GM21367 (cell line): ENCODE results near the gene ZDHHC9.

Experiments used
- ATAC-seq: cut with Tn5 transposase; IDR thresholded peaks from one replicate; pipeline ENCODE4 v1.9.1; 2021; ENCODE audit not compliant: unreplicated experiment

Gene ZDHHC9

DNA sequence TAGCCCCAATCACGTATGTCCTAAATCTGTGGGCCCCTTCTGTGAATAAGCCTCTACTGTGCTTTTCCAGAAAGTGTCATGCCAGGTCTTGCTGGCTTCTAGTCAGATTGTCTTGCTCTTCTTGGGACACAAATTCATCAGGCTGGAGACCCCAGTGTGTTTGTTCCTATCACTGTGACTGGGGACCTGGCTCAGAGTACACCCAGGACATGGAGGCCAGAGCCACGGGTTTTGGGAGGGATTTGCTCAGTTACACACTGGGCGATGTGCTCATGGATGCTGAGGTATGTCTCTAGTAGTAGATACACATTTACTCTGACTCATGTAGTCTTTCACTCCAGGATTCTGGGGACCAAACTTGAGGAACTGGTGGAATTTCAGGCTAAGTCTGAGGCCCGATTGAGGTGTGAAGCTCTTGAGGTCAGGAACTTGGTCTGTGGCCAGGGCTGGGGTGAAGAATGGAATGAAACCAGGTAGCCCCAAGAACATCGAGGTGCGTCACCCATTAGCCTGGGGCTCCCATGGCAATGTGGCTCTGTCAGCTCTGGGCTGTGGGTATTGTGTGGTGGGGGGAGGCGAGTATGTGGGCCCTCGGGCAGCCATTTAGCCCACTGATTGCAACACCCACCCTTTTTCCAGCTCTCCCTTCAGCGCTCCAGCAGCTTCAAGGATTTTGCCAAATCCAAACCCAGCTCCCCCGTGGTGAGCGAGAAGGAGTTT lies 56.2 kb downstream of the ZDHHC9 start:
- ATAC-seq = no peak

DNA sequence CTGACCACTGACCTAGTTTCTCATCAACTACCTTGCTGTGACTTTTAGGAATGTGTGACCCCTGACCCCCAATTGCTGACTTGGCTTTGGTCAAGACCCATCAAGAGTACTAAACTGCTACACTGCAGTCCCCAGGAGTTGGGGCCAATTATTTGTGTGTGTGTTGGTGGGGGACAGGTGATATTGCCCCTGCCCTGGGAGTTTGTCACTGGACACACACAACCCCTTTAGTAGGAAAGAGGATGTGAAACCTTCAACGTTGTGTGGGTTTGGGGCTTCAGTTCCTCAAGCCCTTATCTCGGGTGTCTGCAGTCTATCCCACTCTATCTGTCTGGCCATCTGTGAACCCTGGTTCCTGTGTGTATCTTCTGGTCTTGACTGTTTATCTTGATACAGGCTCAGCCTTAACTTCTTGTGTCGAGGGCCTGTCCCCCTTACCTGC lies 57.5 kb downstream of the ZDHHC9 start:
- peak; percentile 75 for ATAC-seq

DNA sequence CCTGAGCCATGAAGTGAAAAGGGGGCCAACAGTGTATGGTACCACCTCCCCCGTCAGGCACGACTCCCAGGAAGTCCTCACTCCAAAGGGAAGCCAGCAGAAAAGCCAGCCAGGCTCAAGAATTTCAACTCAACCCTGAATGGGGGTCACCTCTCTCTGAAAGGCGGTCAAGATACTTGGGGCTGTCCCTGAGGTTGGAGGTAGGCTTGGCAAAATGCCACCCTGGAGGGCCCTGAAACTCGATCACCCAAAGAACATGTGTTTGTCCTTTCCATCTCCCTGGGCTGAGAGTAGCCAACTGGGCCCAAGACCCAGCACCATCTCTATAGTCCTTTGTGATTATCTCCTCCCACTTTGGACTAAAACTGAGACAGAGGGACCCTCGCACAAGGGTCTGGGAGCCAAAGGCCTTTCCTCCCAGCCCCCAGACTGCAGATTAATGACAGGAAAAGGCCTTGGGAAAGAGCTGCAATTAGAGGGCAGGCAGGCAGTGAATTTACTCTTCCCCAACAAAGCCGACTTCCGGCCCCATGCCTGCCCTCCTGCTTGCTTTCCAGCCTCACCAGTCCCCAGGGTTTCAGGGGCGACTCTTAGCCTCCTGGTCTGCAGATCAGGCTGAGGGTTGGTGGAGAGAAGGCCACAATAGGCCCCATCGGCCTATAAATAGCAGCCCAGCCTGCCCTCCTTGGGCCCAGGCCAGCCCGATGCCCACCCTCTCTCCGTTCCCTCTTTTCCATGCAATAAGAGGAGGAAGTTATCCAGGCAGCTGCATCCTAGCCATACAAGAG lies 58.3 kb downstream of the ZDHHC9 start:
- ATAC-seq = no peak

DNA sequence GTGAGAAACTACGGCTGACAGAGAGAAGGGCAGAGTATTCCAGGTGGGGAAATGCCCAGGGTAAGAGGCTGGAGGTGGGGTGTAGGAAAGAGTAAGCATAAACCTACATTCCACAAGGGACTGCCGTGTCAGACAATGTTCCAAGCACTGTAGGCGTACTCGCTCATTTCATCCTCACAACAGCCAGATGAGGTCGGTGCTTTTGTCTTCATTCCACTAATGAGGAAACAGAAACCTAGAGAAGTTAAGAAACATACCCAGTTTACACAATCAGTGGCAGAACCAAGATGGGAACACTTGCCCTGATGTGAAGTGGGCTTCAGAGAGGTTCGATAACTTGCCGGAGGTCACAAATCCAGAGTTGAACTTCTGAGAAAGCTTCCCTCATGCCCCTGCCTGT lies 59.3 kb downstream of the ZDHHC9 start:
- no peak for ATAC-seq

DNA sequence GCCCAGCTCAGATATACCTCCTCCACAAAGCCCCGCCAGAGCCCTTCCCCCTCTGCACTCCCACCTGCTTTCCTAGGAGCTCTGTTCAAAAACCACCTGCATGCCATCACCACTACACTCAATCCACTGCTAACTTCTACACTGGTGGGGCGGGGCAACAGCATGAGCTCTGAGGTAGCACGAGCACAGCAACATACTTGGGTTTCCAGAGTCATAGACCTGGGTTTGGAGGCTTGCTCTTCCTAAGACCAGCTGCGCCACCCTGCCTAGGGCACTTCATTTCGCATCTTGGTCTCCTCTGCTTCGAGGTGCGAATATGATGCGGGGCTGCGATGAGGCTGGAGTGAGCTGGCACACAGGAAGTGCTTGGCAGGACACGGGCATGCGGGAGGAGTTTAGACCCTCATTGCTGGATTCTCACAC lies 60.4 kb downstream of the ZDHHC9 start:
- ATAC-seq = no peak

DNA sequence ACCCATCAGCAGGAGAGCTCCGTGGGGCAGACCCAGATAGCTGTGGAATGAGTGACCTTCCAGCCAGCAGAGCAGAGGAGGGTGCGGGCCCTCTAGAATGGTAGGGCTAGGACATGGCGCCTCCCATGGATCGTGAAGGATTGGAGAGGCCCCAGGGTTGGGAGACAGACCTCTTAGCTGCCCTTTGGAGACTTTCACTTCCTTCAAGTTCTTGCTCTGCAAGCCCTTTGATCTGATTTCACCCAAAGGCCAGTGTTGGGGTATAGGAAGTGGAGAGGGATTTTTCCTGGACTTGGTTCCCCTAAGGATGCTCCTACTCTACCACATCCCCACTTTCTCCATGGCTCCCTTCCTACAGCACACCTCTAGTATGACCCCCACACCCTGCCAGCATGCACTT lies 61.0 kb downstream of the ZDHHC9 start:
- ATAC-seq = no peak

DNA sequence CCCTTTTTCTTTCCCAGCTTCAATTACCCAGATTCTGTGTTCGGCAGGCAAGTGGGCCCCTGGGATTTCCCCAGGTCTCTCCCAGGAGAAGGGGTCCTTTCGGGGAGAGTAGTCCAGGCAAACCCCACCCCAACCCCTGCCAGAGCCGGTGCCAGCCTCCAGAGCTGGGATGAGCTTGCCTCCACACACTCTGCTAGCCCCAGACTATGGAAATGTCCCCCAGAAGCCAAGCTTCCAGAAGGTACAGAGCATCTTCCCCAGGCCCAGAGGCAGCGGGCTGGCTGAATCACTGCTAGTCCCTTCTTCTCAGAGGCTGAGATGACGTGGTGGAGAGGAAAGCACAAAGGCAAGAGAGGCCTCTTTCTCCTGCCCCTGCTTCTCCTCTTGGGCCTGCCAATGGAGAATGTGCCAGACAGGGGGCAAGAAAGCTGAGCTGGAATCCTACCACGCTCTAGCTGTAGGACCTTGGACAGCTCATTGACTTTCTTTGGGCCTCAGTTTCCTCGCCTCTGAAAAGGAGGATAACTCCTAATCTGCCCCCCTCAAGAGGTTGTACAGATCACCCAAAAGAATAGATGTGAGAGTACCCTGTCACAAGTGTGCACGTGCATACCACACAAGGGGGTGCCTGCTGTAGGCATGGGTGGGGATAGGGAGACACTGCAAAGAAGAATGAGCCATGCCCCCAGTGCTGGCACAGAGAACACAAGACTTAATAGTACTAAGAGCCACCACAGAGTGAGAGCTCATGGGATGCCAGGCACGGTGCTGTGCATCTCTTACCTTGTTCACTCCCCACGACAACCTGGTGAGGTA lies 61.8 kb downstream of the ZDHHC9 start:
- no peak for ATAC-seq

DNA sequence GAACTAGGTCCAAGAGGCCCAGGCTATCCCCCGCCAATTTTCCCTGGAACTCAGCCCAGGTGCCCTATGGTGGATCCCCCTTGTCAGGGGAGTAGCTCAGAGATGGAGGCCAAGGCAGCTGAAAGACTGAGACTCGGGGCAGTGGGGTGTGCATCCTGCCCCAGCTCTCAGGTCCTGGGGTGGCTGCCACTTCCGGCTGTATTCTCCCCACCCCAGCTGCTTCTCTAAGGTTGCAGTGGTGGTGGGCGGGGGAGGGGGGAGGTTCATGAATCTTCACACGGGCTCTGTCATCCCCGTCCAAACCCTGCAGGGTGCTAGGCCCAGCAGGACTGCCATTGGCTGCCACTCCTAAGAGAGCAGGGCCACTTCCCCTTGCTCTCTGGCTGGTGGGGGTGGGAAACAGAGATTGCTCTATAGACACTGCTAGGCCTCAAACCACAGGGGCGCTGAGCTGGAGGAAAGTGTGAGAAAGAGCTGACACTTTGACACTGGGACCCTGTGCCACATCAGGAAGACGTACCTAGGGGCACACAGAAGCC lies 62.5 kb downstream of the ZDHHC9 start:
- ATAC-seq = peak; percentile 73

DNA sequence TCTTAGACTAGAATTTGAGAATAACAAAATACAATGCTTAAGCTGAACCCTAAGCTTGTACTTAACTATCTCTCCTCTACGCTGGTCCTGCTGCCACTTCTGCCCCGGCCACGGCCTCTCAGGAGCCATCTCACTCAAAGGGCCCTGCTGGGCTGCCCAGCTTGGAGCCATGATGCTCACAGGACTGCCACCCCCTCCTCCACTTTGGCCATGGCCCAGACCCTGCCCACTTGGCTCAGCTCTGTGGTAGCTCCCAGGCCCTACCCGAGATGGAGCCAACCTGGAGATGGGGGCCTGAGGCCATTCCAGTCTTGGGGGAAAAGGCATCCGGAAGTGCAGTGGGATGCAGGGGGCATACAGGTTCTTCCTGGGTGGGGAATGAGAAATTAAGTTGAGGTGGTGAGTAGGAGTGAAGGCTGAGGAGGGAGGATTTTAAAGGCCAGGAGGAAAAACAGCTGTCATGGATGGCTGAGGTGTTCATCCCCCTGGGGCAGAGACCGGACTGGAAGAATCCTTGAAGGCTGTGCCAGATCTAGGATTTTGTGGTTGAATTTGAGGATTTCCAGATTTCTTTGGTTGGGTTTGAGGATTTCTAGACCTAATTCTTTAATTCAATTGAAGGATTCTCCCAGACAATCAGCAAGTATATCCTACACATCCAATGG lies 63.1 kb downstream of the ZDHHC9 start:
- ATAC-seq = no peak

DNA sequence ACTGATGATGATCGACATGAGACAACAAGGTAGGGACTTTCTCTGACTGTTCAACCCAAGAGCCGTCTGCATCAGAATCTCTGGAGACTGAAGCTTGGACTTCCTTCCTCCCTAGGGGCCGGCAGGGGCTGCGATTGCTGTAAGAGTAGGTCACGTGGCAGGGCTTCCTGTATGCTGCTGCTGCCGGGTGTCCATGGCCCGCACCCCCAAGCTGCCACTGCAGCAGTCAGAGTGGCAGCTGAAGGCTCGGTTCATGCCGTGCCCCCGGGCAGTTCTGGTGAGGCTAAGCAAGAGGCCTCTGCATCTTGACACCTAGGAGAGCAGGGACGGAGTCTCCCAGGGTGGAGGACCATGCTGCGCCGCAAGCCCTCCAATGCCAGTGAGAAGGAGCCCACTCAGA lies 63.9 kb downstream of the ZDHHC9 start, which contains the start of gene SASH3:
Gene SASH3, plus strand, starts transcription at position 203 of the 400 bp plus-strand sequence. Its CDS starts 149 bp downstream, at position 352.
- peak; percentile 23 for ATAC-seq

DNA sequence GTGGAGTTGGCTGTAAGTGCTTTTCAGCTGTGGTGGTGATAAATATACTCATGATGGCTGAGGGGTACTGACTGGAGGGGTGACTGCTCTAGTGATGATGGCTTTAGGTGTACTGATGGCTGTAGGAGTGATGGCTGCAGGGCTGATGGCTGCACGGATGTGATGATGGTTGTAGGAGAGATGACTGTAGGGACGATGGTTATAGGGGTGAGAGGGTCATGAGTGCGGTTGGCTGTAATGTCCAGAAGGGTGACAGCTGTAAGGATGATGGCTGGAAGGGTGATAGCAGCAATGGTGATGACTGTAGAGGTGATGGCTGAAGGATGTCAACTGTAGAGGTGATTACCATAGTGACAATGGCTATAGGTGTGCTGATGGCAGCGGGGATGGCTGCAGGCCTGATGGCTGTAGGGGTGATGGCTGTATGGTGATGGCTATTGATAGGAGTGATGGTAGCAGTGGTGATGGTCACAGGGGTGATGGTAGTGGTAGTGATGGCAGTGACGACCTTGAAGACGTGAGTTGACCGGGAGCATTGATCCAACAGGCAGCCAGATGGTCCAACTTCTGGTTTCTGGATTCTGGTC lies 64.5 kb downstream of the ZDHHC9 start:
- ATAC-seq = no peak

DNA sequence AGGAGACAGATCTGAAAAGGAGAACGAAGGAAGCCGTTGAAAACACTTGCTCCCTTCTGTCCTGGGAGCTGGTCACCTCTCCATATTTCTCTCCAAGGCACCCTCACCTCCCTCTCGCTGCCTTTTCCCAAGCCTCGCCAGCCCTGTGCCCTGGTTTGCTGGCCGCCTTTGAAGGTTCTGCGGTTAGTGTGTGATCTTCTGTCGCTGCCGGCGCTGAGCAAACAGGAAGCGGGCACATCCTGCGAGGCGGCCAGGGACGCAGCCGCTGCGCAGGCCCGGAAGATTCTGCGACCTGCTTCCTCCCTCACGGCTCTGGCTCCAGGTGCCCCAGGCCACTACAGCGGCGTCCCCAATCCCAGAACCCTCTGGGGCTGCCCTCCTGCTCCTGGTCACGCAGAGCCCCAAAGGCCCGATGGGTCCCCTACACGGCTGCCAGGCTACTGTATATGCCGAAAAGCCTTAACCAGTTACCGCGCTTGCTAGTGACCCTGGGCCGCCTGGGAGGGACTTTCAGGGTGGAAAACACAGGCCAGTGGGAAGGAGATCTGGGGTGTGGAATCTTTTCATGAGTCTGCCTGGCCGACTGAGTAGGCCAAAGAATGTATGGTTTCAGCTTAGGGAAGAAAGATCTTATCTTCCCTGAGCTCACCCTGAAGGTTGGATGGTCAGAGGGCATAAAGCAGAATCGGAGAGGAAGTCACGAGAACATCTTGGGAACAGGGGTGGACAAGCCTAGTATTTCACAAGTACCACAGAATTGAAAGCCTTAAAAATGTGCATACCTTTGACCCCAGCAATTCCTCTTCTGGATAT lies 66.3 kb downstream of the ZDHHC9 start:
- ATAC-seq = no peak

DNA sequence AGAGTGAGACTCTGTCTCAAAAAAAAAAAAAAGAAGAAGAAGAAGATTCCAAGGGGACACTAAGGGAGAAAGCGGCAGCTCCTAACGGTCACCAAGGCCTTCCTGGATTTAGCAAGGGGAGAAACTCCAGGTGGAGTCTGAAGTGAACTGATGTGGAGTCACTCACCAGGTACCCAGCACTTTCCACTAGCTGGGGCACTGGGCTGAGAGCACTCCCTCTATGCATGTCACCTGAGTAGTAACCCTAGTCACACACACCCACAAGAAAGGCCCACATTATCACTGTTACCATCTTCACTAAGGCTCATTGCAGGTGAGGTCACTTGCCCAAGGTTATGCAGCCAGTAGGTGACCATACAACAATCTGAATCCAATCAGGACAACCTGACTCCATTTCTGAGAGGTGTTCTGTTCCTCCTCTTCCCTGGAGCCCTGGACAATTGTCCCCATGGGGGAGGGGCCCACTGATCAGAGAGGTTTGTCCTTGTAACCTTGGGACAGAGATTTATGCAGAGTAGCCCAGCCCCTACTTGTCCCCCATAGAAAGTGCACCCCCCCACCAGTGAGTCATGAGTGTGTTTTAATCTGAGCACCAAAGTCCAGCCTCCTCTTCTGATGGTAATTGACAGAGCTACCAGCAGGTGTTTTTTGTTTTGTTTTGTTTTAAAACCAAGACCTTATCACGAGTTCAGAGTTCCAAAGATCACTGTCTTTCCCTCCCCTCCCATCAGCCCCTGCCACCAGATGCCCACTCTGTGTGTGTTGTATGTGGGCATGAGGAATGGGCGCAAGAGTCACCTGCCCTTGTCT lies 69.8 kb downstream of the ZDHHC9 start:
- ATAC-seq = no peak

DNA sequence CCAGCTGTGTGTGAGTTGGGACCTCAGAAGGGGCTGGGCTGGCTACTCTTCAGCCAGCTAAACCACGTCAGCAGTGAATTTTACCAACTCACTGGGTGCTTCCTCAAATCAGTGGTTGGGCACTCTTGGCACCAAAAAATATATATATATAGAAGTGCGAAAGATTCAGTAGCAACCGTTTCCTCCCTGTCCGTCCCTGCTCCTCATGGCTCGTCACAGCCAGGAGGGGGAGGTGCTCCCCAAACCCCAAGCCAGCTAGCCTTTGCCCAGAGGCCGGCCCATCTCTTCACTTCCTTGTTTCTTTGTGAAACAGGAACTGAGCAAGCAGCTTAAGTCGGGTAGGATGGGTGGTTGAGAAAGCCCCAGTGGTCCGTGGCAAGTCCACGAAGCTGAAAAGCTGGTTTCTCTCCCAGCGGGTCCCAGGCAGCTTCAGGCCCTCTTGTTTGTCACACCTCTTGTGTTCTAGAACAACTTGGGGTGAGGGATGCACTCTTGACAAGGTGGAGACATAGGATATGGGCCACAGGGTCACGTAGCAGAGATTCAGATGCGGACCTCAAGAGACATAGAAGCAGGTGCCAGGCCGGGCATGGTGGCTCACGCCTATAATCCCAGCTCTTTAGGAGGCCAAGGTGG lies 70.8 kb downstream of the ZDHHC9 start:
- ATAC-seq = peak; percentile 66

DNA sequence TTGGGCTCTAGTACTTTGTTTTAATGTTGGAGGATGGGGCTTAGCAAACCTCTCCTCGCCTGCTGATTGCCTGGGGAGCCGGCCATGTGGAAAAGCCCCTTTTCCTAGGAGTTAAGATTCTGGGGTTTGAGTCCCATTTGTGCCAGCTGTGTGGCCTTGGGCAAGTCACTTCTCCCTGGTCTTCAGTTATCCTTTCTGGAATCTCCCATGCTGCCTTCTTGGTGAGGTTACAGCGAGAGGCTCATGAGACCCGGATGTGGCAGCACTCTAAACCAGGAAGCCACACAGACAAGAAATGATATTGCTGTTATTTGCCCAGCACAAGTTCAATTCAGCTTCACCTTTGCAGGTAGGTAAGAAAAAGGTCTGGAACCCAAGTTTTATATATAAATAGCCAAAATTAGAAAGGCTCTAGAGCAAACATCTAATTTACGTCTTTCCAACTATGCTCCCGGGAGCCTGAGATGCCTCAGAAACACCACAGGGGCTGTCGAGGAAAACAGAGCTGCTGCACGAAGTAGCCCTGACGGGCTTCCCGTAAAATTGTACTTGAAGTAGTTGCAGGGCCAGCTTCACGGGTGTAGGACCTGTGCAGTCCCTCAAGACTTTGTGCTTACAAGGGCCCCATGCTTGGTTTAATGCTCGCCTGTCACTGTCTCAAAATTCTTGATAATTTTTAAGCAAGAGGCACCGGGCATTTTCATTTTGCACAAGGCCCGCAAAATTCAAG lies 72.3 kb downstream of the ZDHHC9 start:
- no peak for ATAC-seq

DNA sequence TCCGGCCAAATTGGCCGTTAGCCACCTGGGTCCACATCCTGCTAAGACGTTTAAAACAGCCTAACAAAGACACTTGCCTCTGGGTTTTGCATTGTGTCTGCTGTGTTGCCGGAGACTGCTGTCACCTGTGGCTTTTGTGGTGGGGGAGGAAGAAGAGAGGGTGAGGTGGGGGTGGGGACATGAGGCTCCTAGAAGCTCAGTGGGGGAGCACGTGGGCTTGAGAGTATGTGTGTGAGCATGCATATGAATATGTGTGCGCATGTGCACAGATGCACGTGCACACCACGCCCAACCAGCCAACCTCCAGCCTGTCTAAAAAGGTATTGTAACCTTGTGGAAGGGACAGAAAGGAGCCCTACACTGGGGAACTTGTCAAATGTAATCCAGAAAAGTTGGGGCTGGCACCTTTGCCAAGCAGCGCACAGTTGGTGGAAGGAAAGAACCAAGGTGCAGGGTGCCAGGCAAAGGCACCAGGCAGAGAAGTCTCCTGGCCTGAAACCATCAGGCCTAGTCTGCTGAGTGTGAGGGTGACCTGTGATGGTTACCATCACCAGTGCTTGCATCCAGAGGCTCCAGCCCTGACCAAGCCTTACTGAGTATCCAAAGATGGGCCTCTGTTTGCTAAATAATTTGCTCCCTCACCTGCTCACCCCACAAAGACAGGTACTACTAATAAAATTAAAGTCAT lies 74.1 kb downstream of the ZDHHC9 start:
- ATAC-seq = peak; percentile 40
